NCI-H1930 (cell line): ENCODE data around the gene DDB1.

Source experiments
- DNase-seq, 2 experiments: peaks; one replicate each; lab custom pipeline; 2025; lab: John Stamatoyannopoulos, UW

Gene DDB1

GRCh38 chr11:61356706-61357105, 23.8 kb upstream of the DDB1 start:
- DNase-seq: no peak

- no peak for DNase-seq
Observed at GRCh38 chr11:61354208-61354607, 21.3 kb upstream of the DDB1 start.

- no peak for DNase-seq
Observed at GRCh38 chr11:61353131-61354067, 20.5 kb upstream of the DDB1 start.

- no peak for DNase-seq
Observed at GRCh38 chr11:61352038-61352437, 19.1 kb upstream of the DDB1 start.

GRCh38 chr11:61350803-61351202, 17.9 kb upstream of the DDB1 start:
- DNase-seq: no peak

- no peak for DNase-seq
Observed at GRCh38 chr11:61350336-61350735, 17.4 kb upstream of the DDB1 start.

GRCh38 chr11:61349916-61350315, 17.0 kb upstream of the DDB1 start:
- no peak for DNase-seq

GRCh38 chr11:61349189-61349751, 16.4 kb upstream of the DDB1 start:
- DNase-seq: no peak

- DNase-seq: no peak
Observed at GRCh38 chr11:61347916-61348461, 15.1 kb upstream of the DDB1 start.

- no peak for DNase-seq
Observed at GRCh38 chr11:61345954-61346843, 13.3 kb upstream of the DDB1 start.

GRCh38 chr11:61345170-61345610, 12.3 kb upstream of the DDB1 start:
- no peak for DNase-seq

- DNase-seq: no peak
Observed at GRCh38 chr11:61343792-61344745, 11.2 kb upstream of the DDB1 start.

- DNase-seq: no peak
Observed at GRCh38 chr11:61342207-61342803, 9.4 kb upstream of the DDB1 start.

GRCh38 chr11:61341706-61342105, 8.8 kb upstream of the DDB1 start:
- DNase-seq: no peak

GRCh38 chr11:61340979-61341378, 8.1 kb upstream of the DDB1 start:
- no peak for DNase-seq

GRCh38 chr11:61339490-61339878, 6.6 kb upstream of the DDB1 start:
- DNase-seq: no peak

- DNase-seq: no peak
Observed at GRCh38 chr11:61338783-61339489, 6.0 kb upstream of the DDB1 start.

GRCh38 chr11:61337706-61338470, 5.0 kb upstream of the DDB1 start:
- DNase-seq: no peak
